Cortex of kidney (tissue), 1 donor: ENCODE results near the gene SSC5D.

Source experiments
- DNase-seq: peaks from one replicate; lab custom pipeline; 2025; lab: John Stamatoyannopoulos, UW

Gene SSC5D

GRCh38 chr19:55455576-55456235, 32.5 kb upstream of the SSC5D start:
- no peak for DNase-seq

GRCh38 chr19:55456347-55456746, 31.9 kb upstream of the SSC5D start:
- DNase-seq = no peak

- no peak for DNase-seq
These were observed 30.4 kb upstream of the SSC5D start for GRCh38 chr19:55457683-55458457.

GRCh38 chr19:55459551-55459949, 28.7 kb upstream of the SSC5D start:
- no peak for DNase-seq

- no peak for DNase-seq
These were observed 28.1 kb upstream of the SSC5D start for GRCh38 chr19:55459950-55460657.

- DNase-seq = no peak
These were observed 27.5 kb upstream of the SSC5D start for GRCh38 chr19:55460670-55461258.

GRCh38 chr19:55461259-55461973, 26.8 kb upstream of the SSC5D start, which contains the start of gene ISOC2:
Gene ISOC2 (minus strand): TSS chr19:55461642. CDS start chr19:55456486, 5,156 bp downstream.
- DNase-seq = peak; percentile 77

GRCh38 chr19:55461974-55462626, 26.1 kb upstream of the SSC5D start:
- no peak for DNase-seq

- DNase-seq = no peak
These were observed 25.5 kb upstream of the SSC5D start for GRCh38 chr19:55462722-55463121.

- DNase-seq = no peak
These were observed 24.6 kb upstream of the SSC5D start for GRCh38 chr19:55463583-55464031.

- DNase-seq = no peak
These were observed 24.1 kb upstream of the SSC5D start for GRCh38 chr19:55464039-55464661.

GRCh38 chr19:55464662-55465054, 23.6 kb upstream of the SSC5D start, which contains the start of gene C19orf85:
Gene C19orf85 (minus strand): TSS chr19:55464751. CDS start chr19:55464554, 197 bp downstream.
- DNase-seq = no peak

GRCh38 chr19:55465460-55466240, 22.6 kb upstream of the SSC5D start:
- DNase-seq = no peak

- no peak for DNase-seq
These were observed 22.0 kb upstream of the SSC5D start for GRCh38 chr19:55466241-55466614.

GRCh38 chr19:55467236-55468053, 20.8 kb upstream of the SSC5D start:
- DNase-seq = no peak

GRCh38 chr19:55468054-55468393, 20.2 kb upstream of the SSC5D start:
- DNase-seq = no peak

- DNase-seq = no peak
These were observed 17.0 kb upstream of the SSC5D start for GRCh38 chr19:55471266-55471665.

GRCh38 chr19:55472463-55472862, 15.8 kb upstream of the SSC5D start:
- DNase-seq = no peak
